HepG2 (cell line): ENCODE data around the gene OR52K1. TPM values are rescaled to one million over a fixed set of nuclear protein-coding genes. Genes with fewer than 3 reads are reported as not detected.

ENCODE experiments used
- ATAC-seq: fragments of 200-7000 bp; cut with Tn5 transposase; 3 replicates; pipeline ENCODE4 v1.9.1; 2020; ENCODE audit warnings: mild to moderate bottlenecking, moderate library complexity
- BruUV-seq: library from RNA; stranded (reverse); fragments of 400-500 nt; replicated peaks from 2 replicates; lab custom pipeline; 2021; lab: Mats Ljungman, UMichigan
- CTCF ChIA-PET: fragments of 300-600 bp; formaldehyde crosslinking; extraction: SDS; loops from one replicate; lab custom pipeline; 2021; ENCODE audit warnings: low total read pairs, inconsistent platforms, low intra/inter-chr PET ratio; lab: Yijun Ruan, JAX
- POLR2A ChIA-PET: fragments of 350-600 bp; sonication (Branson Sonifier 250); formaldehyde crosslinking; loops from one replicate; lab custom pipeline; 2020; ENCODE audit warnings: antibody characterized with exemption, inconsistent platforms; lab: Yijun Ruan, JAX
- DNase-seq: peaks from one replicate; pipeline ENCODE4 v3.0.0-alpha.2; 2015; ENCODE audit warnings: low spot score
- FAIRE-seq: peaks from 3 replicates; lab custom pipeline; 2011; peaks lifted over from hg19 to GRCh38; lab: Jason Lieb, UNC
- H2AFZ ChIP-seq: one replicate; pipeline ENCODE4 v1.6.1; 2011; ENCODE audit warnings: low read length, inconsistent platforms
- H3K27ac ChIP-seq: fragments of 300-600 bp; 3 replicates; pipeline ENCODE4 v1.8.0; 2011; ENCODE audit warnings: mixed run types, mild to moderate bottlenecking, mixed read lengths, low read length, inconsistent platforms; ENCODE audit not compliant: insufficient read depth; ENCODE audit errors: extremely low read length
- H3K27me3 ChIP-seq, 2 experiments: fragments of 200-600 bp in 1 of 2; 2 replicates in 1 of 2; 3 replicates in 1 of 2; pipeline versions ENCODE4 v1.6.0 to v1.8.0; 2011; ENCODE audit warnings: low read length in 2 of 2, mild to moderate bottlenecking in 2 of 2, moderate library complexity in 2 of 2, inconsistent platforms in 1 of 2; ENCODE audit not compliant: insufficient read depth in 2 of 2, control insufficient read depth in 1 of 2
- H3K36me3 ChIP-seq, 2 experiments: fragments of 200-600 bp in 1 of 2; replicated peaks in 1 of 2; 2 replicates in 1 of 2; 3 replicates in 1 of 2; pipeline versions ENCODE4 v1.5.1 to v1.8.0; 2011; ENCODE audit warnings: low read length in 2 of 2, inconsistent platforms in 1 of 2; ENCODE audit not compliant: insufficient read depth in 2 of 2, control insufficient read depth in 1 of 2
- H3K4me1 ChIP-seq: 2 replicates; pipeline ENCODE4 v1.5.1; 2012; ENCODE audit warnings: low read length, inconsistent platforms; ENCODE audit not compliant: insufficient read depth
- H3K4me2 ChIP-seq: 2 replicates; pipeline ENCODE4 v1.6.0; 2011; ENCODE audit warnings: low read depth, low read length, inconsistent platforms
- H3K4me3 ChIP-seq, 3 experiments: fragments of 200-600 bp in 1 of 3; sonication (generic), shearing (Covaris generic) in 1 of 3; replicated peaks in 1 of 3; 2 replicates each; pipeline ENCODE4 v1.5.1; 2011 to 2016; ENCODE audit warnings: low read length in 3 of 3, inconsistent platforms in 2 of 3, low read depth in 2 of 3, mild to moderate bottlenecking in 2 of 3, control low read depth in 1 of 3, mixed read lengths in 1 of 3; ENCODE audit not compliant: insufficient read depth in 1 of 3
- H3K79me2 ChIP-seq: one replicate; pipeline ENCODE4 v1.6.1; 2011; ENCODE audit warnings: low read length, inconsistent platforms; ENCODE audit not compliant: insufficient read depth
- H3K9ac ChIP-seq: 2 replicates; pipeline ENCODE4 v1.6.0; 2011; ENCODE audit warnings: mild to moderate bottlenecking, low read depth, low read length, inconsistent platforms; ENCODE audit not compliant: insufficient read depth
- H3K9me3 ChIP-seq: 2 replicates; pipeline ENCODE4 v1.5.1; 2012; ENCODE audit warnings: mild to moderate bottlenecking, low read length
- H4K20me1 ChIP-seq: 2 replicates; pipeline ENCODE4 v1.6.0; 2011; ENCODE audit warnings: inconsistent platforms, mild to moderate bottlenecking, low read length, moderate library complexity; ENCODE audit not compliant: insufficient read depth
- ATF7-NPFF ChIP-seq: sonication (generic); formaldehyde crosslinking; IDR thresholded peaks from 2 replicates; pipeline ENCODE4 v1.8.1; 2023; ENCODE audit warnings: mild to moderate bottlenecking, low read depth, missing genetic modification reagents, moderate library complexity
- IRX3 ChIP-seq: sonication (generic); formaldehyde crosslinking; IDR thresholded peaks from 2 replicates; pipeline ENCODE4 v1.8.1; 2023; ENCODE audit warnings: mild to moderate bottlenecking, low read depth, missing genetic modification reagents, borderline replicate concordance
- RNF219 ChIP-seq: sonication (generic); formaldehyde crosslinking; IDR thresholded peaks from 2 replicates; pipeline ENCODE4 v1.5.0; 2020; ENCODE audit warnings: mild to moderate bottlenecking, missing genetic modification reagents
- SIN3B ChIP-seq: fragments of 150-350 bp; IDR thresholded peaks from 2 replicates; pipeline ENCODE4 v1.6.1; 2014; ENCODE audit warnings: low read length
- SMAD1 ChIP-seq: sonication (generic); formaldehyde crosslinking; IDR thresholded peaks from 2 replicates; pipeline ENCODE4 v1.4.0; 2020; ENCODE audit warnings: missing genetic modification reagents, low read depth, mild to moderate bottlenecking, borderline replicate concordance
- SRF ChIP-seq: IDR thresholded peaks from 2 replicates; pipeline ENCODE4 v1.6.1; 2011; ENCODE audit warnings: mild to moderate bottlenecking, low read depth, low read length, moderate library complexity
- ZNF101 ChIP-seq: sonication (generic); formaldehyde crosslinking; IDR thresholded peaks from 2 replicates; pipeline ENCODE4 v1.4.0; 2020; ENCODE audit warnings: mild to moderate bottlenecking, low read depth, missing genetic modification reagents, borderline replicate concordance
- ZNF124 ChIP-seq: sonication (generic); formaldehyde crosslinking; IDR thresholded peaks from 2 replicates; pipeline ENCODE4 v1.4.0; 2020; ENCODE audit warnings: missing genetic modification reagents
- WGBS: methylation state at CpG from one replicate; pipeline ENCODE4 v1.1.6; 2017; ENCODE audit warnings: low lambda C conversion rate; 5-methylcytosine and 5-hydroxymethylcytosine counted together
- in situ Hi-C: cut with HindIII; loops from 2 replicates; pipeline ENCODE4 v1.10.0; 2017; ENCODE audit warnings: low pct_unique_long_range_greater_than_20kb; ENCODE audit not compliant: extremely low pct_ligation_motif_present
- intact Hi-C: fragments of 100-400 bp; cut with micrococcal nuclease; formaldehyde crosslinking; loops from one replicate; pipeline ENCODE4 v1.10.0; 2022; ENCODE audit not compliant: unreplicated experiment
- polyA plus RNA-seq, 8 experiments: library from polyadenylated mRNA; depleted of rRNA in 3 of 8; stranded (reverse) in 7 of 8; unstranded in 1 of 8; fragments of >200 nt; fragmentation: Illumina TruSeq in 4 of 8; extraction: Trizol in 4 of 8; gene quantifications; 2 replicates each; pipeline versions ENCODE4 v1.2.1 to v1.2.3, GENCODE V29; 2011 to 2016; ENCODE audit warnings: low read depth in 4 of 8, missing spikeins in 1 of 8, mixed read lengths in 1 of 8; ENCODE audit not compliant: insufficient read depth in 1 of 8
- total RNA-seq, 5 experiments: library from RNA; depleted of rRNA; stranded (reverse); fragments of >200 nt; fragmentation: Illumina TruSeq; extraction: Trizol; gene quantifications; 2 replicates each; pipeline ENCODE4 v1.2.3, GENCODE V29; 2016; ENCODE audit warnings: low read depth in 1 of 5

Gene OR52K1
- total and polyA plus RNA-seq, 2 of the 13 experiments (the other 11 are each of a cell fraction or from before 2014, with no cell fraction given): not detected

GRCh38 chr11:4541071-4541470, 58.6 kb downstream of the OR52K1 start:
- Histone ChIP-seq H3K27me3 (peaks cover 0 to 8% of the 10 kb centered on the region in 2 experiments; a peak in 1 of 5 replicates), H3K4me2 (no peak overlapping the region), H3K27ac (no peak overlapping the region), H3K9ac (no peak overlapping the region), H3K79me2 (no peaks in the 10 kb centered on the region), H3K4me1 (no peaks in the 10 kb centered on the region), H2AFZ (no peak overlapping the region), H3K4me3 (no peak overlapping the region), H3K36me3 (no peaks in the 10 kb centered on the region), H4K20me1 (no peaks in the 10 kb centered on the region), H3K9me3 (no peaks in the 10 kb centered on the region)
- DNase-seq (no peak), FAIRE-seq (no peak), ATAC-seq (no peak)
- TF ChIP-seq RNF219 (CRISPR knock-in tag): no peak
- no peak for TF ChIP-seq SIN3B
- no peak for TF ChIP-seq SMAD1 (CRISPR knock-in tag)
- TF ChIP-seq ZNF101 (CRISPR knock-in tag): no peak
- TF ChIP-seq SRF: no peak
- TF ChIP-seq ZNF124 (CRISPR knock-in tag): no peak
- no peak for TF ChIP-seq IRX3 (CRISPR knock-in tag)
- no peak for TF ChIP-seq ATF7-NPFF (CRISPR knock-in tag)
- in situ Hi-C loops (no loop called here), intact Hi-C loops (no loop called here)
- POLR2A ChIA-PET: no interaction called here
- WGBS: 0% methylated on average over 1 of the region's 1 CpG
- BruUV-seq: no TSS peak
- CTCF ChIA-PET: interaction anchor here (1.4 kb wide), 1 partner anchor 354 kb away, joined by 4 read pairs; no protein-coding TSS in a partner anchor

Other genes starting within 250 kb of the OR52K1 start
- gene OR52B4, start 114.3 kb upstream of the OR52K1 start, total RNA-seq (2016; rRNA removed; fragmentation: Illumina TruSeq; extraction: Trizol): not detected in 2 replicates
- gene OR52B4, start 114.3 kb upstream of the OR52K1 start, polyA plus RNA-seq (2011; rRNA removed): 0.09 TPM in 1 of 2 replicates, not detected in the other
- gene TRIM21, start 88.9 kb upstream of the OR52K1 start, total RNA-seq (2016; rRNA removed; fragmentation: Illumina TruSeq; extraction: Trizol): 6.2 and 7.0 TPM in 2 replicates
- 7.8 and 9.6 TPM in 2 replicates for gene TRIM21, start 88.9 kb upstream of the OR52K1 start, polyA plus RNA-seq (2011; rRNA removed)
- gene OR52K2, start 33.4 kb upstream of the OR52K1 start, total RNA-seq (2016; rRNA removed; fragmentation: Illumina TruSeq; extraction: Trizol): not detected in 2 replicates
- gene OR52K2, start 33.4 kb upstream of the OR52K1 start, polyA plus RNA-seq (2011; rRNA removed): not detected in 2 replicates
- not detected in 2 replicates for gene OR52M1, start 62.5 kb downstream of the OR52K1 start, total RNA-seq (2016; rRNA removed; fragmentation: Illumina TruSeq; extraction: Trizol)
- not detected in 2 replicates for gene OR52M1, start 62.5 kb downstream of the OR52K1 start, polyA plus RNA-seq (2011; rRNA removed)
- not detected in 2 replicates for gene OR52I2, start 99.1 kb downstream of the OR52K1 start, total RNA-seq (2016; rRNA removed; fragmentation: Illumina TruSeq; extraction: Trizol)
- not detected in 2 replicates for gene OR52I2, start 99.1 kb downstream of the OR52K1 start, polyA plus RNA-seq (2011; rRNA removed)
- not detected in 2 replicates for gene OR52I1, start 111.4 kb downstream of the OR52K1 start, total RNA-seq (2016; rRNA removed; fragmentation: Illumina TruSeq; extraction: Trizol)
- not detected in 2 replicates for gene OR52I1, start 111.4 kb downstream of the OR52K1 start, polyA plus RNA-seq (2011; rRNA removed)
- not detected in 2 replicates for gene TRIM68, start 125.6 kb downstream of the OR52K1 start, total RNA-seq (2016; rRNA removed; fragmentation: Illumina TruSeq; extraction: Trizol)
- not detected in 2 replicates for gene TRIM68, start 125.6 kb downstream of the OR52K1 start, polyA plus RNA-seq (2011; rRNA removed)
- not detected in 2 replicates for gene OR51D1, start 154.8 kb downstream of the OR52K1 start, total RNA-seq (2016; rRNA removed; fragmentation: Illumina TruSeq; extraction: Trizol)
- not detected in 2 replicates for gene OR51D1, start 154.8 kb downstream of the OR52K1 start, polyA plus RNA-seq (2011; rRNA removed)
- not detected in 2 replicates for gene OR51E1, start 161.3 kb downstream of the OR52K1 start, total RNA-seq (2016; rRNA removed; fragmentation: Illumina TruSeq; extraction: Trizol)
- not detected in 2 replicates for gene OR51E1, start 161.3 kb downstream of the OR52K1 start, polyA plus RNA-seq (2011; rRNA removed)
- gene OR51E2, start 215.2 kb downstream of the OR52K1 start, total RNA-seq (2016; rRNA removed; fragmentation: Illumina TruSeq; extraction: Trizol): not detected in 2 replicates
- not detected in 2 replicates for gene OR51E2, start 215.2 kb downstream of the OR52K1 start, polyA plus RNA-seq (2011; rRNA removed)
- gene MMP26, start 222.1 kb downstream of the OR52K1 start, total RNA-seq (2016; rRNA removed; fragmentation: Illumina TruSeq; extraction: Trizol): not detected in 2 replicates
- not detected in 2 replicates for gene MMP26, start 222.1 kb downstream of the OR52K1 start, polyA plus RNA-seq (2011; rRNA removed)